Neural cell (in vitro differentiated cells): ENCODE measurements around the gene TMEM207. TPM values are rescaled to one million over a fixed set of nuclear protein-coding genes. Genes with fewer than 3 reads are reported as not detected.
A peak's percentile ranks its signal among the peaks of the same experiment; 100 is the strongest.

Experiments
- H2AFZ ChIP-seq: fragments of 200-600, 300-800 bp; sonication (generic), shearing (Covaris generic); 2 replicates; pipeline ENCODE4 v1.6.0; 2014; ENCODE audit warnings: low read depth, mild to moderate bottlenecking, antibody characterized with exemption, low read length, moderate library complexity
- H3F3A ChIP-seq: fragments of 200-600 bp; shearing (Covaris generic); 2 replicates; pipeline ENCODE4 v1.6.1; 2016; ENCODE audit warnings: mild to moderate bottlenecking, moderate library complexity, mixed read lengths, antibody characterized with exemption, low read length; ENCODE audit not compliant: insufficient read depth, poor library complexity, severe bottlenecking
- H3K27ac ChIP-seq: fragments of 200-600, 300-800 bp; sonication (generic), shearing (Covaris generic); 2 replicates; pipeline ENCODE4 v1.5.1; 2014; ENCODE audit warnings: mild to moderate bottlenecking, low read length, moderate library complexity
- H3K27me3 ChIP-seq: fragments of 300-800, 200-600 bp; sonication (generic), shearing (Covaris generic); 2 replicates; pipeline ENCODE4 v1.6.0; 2014; ENCODE audit warnings: mild to moderate bottlenecking, low read depth, low read length, moderate library complexity; ENCODE audit not compliant: insufficient read depth
- H3K36me3 ChIP-seq: fragments of 300-800, 200-600 bp; sonication (generic), shearing (Covaris generic); 2 replicates; pipeline ENCODE4 v1.5.1; 2014; ENCODE audit warnings: mild to moderate bottlenecking, antibody characterized with exemption, low read length, moderate library complexity; ENCODE audit not compliant: insufficient read depth
- H3K4me2 ChIP-seq: fragments of 300-800, 200-600 bp; sonication (generic), shearing (Covaris generic); 2 replicates; pipeline ENCODE4 v1.6.0; 2014; ENCODE audit warnings: mild to moderate bottlenecking, low read length
- H3K4me3 ChIP-seq: fragments of 300-800, 200-600 bp; sonication (generic), shearing (Covaris generic); 2 replicates; pipeline ENCODE4 v1.5.1; 2014; ENCODE audit warnings: mild to moderate bottlenecking, low read length, moderate library complexity
- H3K79me2 ChIP-seq: fragments of 200-600 bp; shearing (Covaris generic); replicated peaks from 2 replicates; pipeline ENCODE4 v1.6.0; 2014; ENCODE audit warnings: mild to moderate bottlenecking, low read length, moderate library complexity; ENCODE audit not compliant: insufficient read depth
- H3K9ac ChIP-seq: fragments of 300-800, 200-600 bp; sonication (generic), shearing (Covaris generic); 2 replicates; pipeline ENCODE4 v1.6.1; 2016; ENCODE audit warnings: mild to moderate bottlenecking, low read length, mixed read lengths
- H3K9me2 ChIP-seq: fragments of 200-600 bp; shearing (Covaris generic); 2 replicates; pipeline ENCODE4 v1.6.1; 2016; ENCODE audit warnings: mild to moderate bottlenecking, low read length, mixed read lengths; ENCODE audit not compliant: insufficient read depth
- H3K9me3 ChIP-seq: fragments of 200-600, 300-800 bp; sonication (generic), shearing (Covaris generic); 2 replicates; pipeline ENCODE4 v1.6.1; 2016; ENCODE audit warnings: mild to moderate bottlenecking, mixed run types, low read length, moderate library complexity, mixed read lengths
- H4K20me1 ChIP-seq: fragments of 200-600 bp; shearing (Covaris generic); 2 replicates; pipeline ENCODE4 v1.6.1; 2016; ENCODE audit warnings: mild to moderate bottlenecking, mixed run types; ENCODE audit not compliant: insufficient read depth
- EP300 ChIP-seq: fragments of 450-650 bp; conservative IDR thresholded peaks from 2 replicates; pipeline ENCODE4 v1.6.1; 2014; ENCODE audit warnings: antibody characterized with exemption, mild to moderate bottlenecking, moderate library complexity; ENCODE audit not compliant: poor library complexity, severe bottlenecking
- EZH2 ChIP-seq: fragments of 200-600, 300-800 bp; shearing (Covaris generic), sonication (generic); IDR thresholded peaks from 2 replicates; pipeline ENCODE4 v1.6.1; 2014; ENCODE audit warnings: antibody characterized with exemption, low read length, borderline replicate concordance, mild to moderate bottlenecking; ENCODE audit not compliant: insufficient read depth, poor library complexity, severe bottlenecking
- MXI1 ChIP-seq: fragments of 450-650 bp; conservative IDR thresholded peaks from 2 replicates; pipeline ENCODE4 v1.6.1; 2014; ENCODE audit warnings: antibody characterized with exemption, mild to moderate bottlenecking; ENCODE audit not compliant: poor library complexity, severe bottlenecking
- POLR2AphosphoS5 ChIP-seq: IDR thresholded peaks from 2 replicates; pipeline ENCODE4 v1.6.1; 2012
- RAD21 ChIP-seq: fragments of 450-650 bp; conservative IDR thresholded peaks from 2 replicates; pipeline ENCODE4 v1.6.1; 2014; ENCODE audit warnings: antibody characterized with exemption, mild to moderate bottlenecking, moderate library complexity
- SMC3 ChIP-seq: fragments of 450-650 bp; conservative IDR thresholded peaks from 2 replicates; pipeline ENCODE4 v1.6.1; 2014; ENCODE audit warnings: antibody characterized with exemption, mild to moderate bottlenecking, moderate library complexity; ENCODE audit not compliant: poor library complexity
- TAF1 ChIP-seq: IDR thresholded peaks from 2 replicates; pipeline ENCODE4 v1.6.1; 2012; ENCODE audit warnings: low read depth
- polyA minus RNA-seq: library from RNA; depleted of rRNA, polyadenylated mRNA; stranded (reverse); fragments of >200 nt; gene quantifications from 2 replicates; pipeline ENCODE4 v1.2.3, GENCODE V29; 2014
- polyA plus RNA-seq: library from polyadenylated mRNA; depleted of rRNA; stranded (reverse); fragments of >200 nt; gene quantifications from 2 replicates; pipeline ENCODE4 v1.2.3, GENCODE V29; 2014
- TF ChIP-seq, protein P1 (sequence below): IDR thresholded peaks from 2 replicates; pipeline ENCODE4 v1.6.1; 2012; ENCODE audit warnings: borderline replicate concordance
- TF ChIP-seq, protein P2 (sequence below): fragments of 450-650 bp; IDR thresholded peaks from 2 replicates; pipeline ENCODE4 v1.5.1; 2014; ENCODE audit warnings: antibody characterized with exemption, mild to moderate bottlenecking, moderate library complexity; ENCODE audit not compliant: poor library complexity, severe bottlenecking

The TMEM207 gene
- 0.27 TPM in 1 of 2 replicates, not detected in the other for polyA plus RNA-seq
- polyA minus RNA-seq, result not detected in 2 replicates

GRCh38 chr3:190449801-190450200 is at the start of gene TMEM207:
Gene TMEM207 (minus strand): TSS chr3:190449901. CDS start chr3:190449809, 92 bp downstream.
- Histone ChIP-seq H3K9me3 (no peaks in the 10 kb centered on the region), H3K9ac (no peak within 1 kb of the TSS), H2AFZ (no peak within 1 kb of the TSS), H3K4me3 (no peak within 1 kb of the TSS), H3K4me2 (no peak within 1 kb of the TSS), H3K9me2 (no peaks in the 10 kb centered on the region), H3K36me3 (no peaks in the 10 kb centered on the region), H3K27me3 (no peaks in the 10 kb centered on the region), H3F3A (no peaks in the 10 kb centered on the region), H3K79me2 (no peaks in the 10 kb centered on the region), H4K20me1 (no peaks in the 10 kb centered on the region), H3K27ac (no peak within 1 kb of the TSS)
- TF ChIP-seq SMC3 (no peak), MXI1 (no peak), RAD21 (no peak), EZH2 (no peak)
- TF ChIP-seq, protein P1, sequence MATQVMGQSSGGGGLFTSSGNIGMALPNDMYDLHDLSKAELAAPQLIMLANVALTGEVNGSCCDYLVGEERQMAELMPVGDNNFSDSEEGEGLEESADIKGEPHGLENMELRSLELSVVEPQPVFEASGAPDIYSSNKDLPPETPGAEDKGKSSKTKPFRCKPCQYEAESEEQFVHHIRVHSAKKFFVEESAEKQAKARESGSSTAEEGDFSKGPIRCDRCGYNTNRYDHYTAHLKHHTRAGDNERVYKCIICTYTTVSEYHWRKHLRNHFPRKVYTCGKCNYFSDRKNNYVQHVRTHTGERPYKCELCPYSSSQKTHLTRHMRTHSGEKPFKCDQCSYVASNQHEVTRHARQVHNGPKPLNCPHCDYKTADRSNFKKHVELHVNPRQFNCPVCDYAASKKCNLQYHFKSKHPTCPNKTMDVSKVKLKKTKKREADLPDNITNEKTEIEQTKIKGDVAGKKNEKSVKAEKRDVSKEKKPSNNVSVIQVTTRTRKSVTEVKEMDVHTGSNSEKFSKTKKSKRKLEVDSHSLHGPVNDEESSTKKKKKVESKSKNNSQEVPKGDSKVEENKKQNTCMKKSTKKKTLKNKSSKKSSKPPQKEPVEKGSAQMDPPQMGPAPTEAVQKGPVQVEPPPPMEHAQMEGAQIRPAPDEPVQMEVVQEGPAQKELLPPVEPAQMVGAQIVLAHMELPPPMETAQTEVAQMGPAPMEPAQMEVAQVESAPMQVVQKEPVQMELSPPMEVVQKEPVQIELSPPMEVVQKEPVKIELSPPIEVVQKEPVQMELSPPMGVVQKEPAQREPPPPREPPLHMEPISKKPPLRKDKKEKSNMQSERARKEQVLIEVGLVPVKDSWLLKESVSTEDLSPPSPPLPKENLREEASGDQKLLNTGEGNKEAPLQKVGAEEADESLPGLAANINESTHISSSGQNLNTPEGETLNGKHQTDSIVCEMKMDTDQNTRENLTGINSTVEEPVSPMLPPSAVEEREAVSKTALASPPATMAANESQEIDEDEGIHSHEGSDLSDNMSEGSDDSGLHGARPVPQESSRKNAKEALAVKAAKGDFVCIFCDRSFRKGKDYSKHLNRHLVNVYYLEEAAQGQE, result no peak

DNA sequence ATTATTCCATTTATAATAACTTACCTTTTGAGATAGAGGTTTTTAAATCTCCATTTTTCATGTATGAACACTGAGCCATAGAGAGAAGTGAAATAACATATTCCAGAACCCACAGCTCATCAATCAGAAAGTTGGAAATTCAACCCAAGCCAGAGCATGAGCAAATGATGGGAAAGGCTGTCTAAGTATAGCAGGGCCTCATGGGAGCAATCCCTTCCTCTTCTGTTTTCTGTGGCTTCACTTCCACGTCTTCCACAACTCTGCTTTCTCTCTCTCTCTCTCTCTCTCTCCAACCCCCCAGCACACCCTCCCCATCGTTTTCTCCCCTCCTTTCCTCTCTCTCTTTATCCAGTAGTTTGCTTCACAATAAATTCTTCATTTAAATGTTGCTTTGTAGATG is 49.4 kb upstream of the TMEM207 start:
- Histone ChIP-seq H3F3A (no peaks in the 10 kb centered on the region), H3K79me2 (no peaks in the 10 kb centered on the region), H3K27ac (peak overlapping the region; percentile 91), H3K9me3 (no peaks in the 10 kb centered on the region), H3K9ac (peak overlapping the region; percentile 46), H3K36me3 (no peaks in the 10 kb centered on the region), H3K27me3 (no peaks in the 10 kb centered on the region), H3K4me3 (peak overlapping the region; percentile 48), H3K4me2 (peak overlapping the region; percentile 13), H2AFZ (peak overlapping the region; percentile 12), H4K20me1 (no peaks in the 10 kb centered on the region), H3K9me2 (no peaks in the 10 kb centered on the region)
- TF ChIP-seq, protein P1, result peak; percentile 29
- TF ChIP-seq POLR2AphosphoS5 (peak; percentile 47), TAF1 (no peak), EZH2 (no peak), SMC3 (no peak), RAD21 (peak; percentile 18), EP300 (peak; percentile 60), MXI1 (no peak)
- TF ChIP-seq, protein P2, sequence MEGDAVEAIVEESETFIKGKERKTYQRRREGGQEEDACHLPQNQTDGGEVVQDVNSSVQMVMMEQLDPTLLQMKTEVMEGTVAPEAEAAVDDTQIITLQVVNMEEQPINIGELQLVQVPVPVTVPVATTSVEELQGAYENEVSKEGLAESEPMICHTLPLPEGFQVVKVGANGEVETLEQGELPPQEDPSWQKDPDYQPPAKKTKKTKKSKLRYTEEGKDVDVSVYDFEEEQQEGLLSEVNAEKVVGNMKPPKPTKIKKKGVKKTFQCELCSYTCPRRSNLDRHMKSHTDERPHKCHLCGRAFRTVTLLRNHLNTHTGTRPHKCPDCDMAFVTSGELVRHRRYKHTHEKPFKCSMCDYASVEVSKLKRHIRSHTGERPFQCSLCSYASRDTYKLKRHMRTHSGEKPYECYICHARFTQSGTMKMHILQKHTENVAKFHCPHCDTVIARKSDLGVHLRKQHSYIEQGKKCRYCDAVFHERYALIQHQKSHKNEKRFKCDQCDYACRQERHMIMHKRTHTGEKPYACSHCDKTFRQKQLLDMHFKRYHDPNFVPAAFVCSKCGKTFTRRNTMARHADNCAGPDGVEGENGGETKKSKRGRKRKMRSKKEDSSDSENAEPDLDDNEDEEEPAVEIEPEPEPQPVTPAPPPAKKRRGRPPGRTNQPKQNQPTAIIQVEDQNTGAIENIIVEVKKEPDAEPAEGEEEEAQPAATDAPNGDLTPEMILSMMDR, result no peak
